MV-4-11 (cell line): ENCODE data around the gene CDK15.
A peak's percentile ranks its signal among the peaks of the same experiment; 100 is the strongest.
"Not testable (repeated sequence)": the region's sequence is repeated elsewhere in the genome, so short reads cannot be mapped to it uniquely, and the experiment has no call there.

ENCODE experiments used
- DNase-seq: peaks from one replicate; lab custom pipeline; 2025; lab: John Stamatoyannopoulos, UW

Gene CDK15

DNA sequence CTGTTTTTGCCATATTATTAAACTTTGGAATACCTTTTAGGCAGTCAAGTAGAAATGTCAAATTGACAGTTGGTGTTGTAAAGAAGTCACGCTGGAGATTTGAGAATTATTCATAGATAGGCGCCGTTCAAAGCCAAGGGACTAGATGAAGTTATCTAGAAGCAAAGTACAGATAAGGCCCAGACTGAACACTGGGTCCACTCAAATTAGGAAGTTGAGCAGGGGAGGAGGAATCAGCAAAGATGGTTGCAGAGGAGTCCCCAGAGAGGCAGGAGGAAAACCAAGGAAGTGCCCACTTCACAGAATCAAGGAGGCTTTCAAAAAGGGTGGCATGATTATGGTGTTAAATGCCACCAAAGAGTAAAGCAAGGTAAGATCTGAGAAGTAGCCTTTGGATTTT, 16.0 kb upstream of the CDK15 start:
- DNase-seq = peak; percentile 3

DNA sequence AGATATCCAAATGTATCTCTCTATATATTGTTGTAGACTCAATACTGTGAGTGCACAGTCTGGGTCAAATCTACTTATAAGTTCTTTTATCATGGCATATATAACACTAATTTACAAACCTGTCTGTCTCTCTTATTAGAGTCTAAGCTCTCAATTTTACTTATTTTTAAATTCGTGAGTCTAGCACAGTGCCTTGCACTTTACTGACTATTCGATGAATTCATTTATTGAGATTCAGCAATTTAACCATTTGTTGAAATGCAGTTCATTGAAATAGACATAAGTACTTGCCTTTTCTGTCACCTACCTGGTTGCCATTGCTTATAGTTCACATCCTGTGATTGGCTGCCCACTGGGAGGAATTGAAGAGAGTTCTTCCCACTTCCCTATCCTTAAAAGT, 15.3 kb upstream of the CDK15 start:
- no peak for DNase-seq

DNA sequence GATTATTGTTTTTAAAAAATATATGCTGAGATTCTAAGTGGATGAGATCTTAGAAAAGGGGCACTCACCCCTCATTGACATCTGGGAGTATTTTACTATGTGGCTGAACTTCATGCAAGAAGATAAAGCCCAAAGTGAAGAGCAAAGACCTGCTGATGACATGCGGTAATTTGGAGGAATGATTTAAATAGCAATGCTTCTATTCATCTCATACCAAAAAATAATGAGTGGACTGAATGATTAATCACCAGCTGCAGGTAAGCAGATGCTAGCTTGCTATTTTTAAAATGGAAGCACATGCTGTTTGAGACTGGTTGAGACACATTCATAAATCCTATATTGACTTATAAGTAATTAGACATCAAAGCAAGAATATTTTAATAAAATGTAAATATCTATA, 12.7 kb upstream of the CDK15 start:
- no peak for DNase-seq

DNA sequence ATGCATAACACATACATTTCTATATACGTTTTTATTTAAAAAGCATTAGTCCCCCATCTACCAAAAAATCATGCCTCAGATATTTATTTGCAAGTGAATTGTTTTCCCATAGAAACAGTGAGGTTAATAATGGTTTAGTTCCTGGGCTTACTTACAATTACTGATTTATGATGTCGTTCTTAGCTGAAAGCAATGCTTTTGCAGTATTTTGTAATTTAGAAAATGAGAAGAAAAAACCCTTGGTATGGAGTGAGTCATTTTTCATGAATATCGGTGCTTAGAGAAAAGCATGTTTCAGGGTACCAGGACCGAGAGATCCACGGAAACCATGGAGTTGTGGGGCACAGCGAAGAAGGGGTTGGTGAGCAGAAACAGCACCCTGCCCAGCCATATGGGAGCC, 12.0 kb upstream of the CDK15 start:
- DNase-seq = no peak

DNA sequence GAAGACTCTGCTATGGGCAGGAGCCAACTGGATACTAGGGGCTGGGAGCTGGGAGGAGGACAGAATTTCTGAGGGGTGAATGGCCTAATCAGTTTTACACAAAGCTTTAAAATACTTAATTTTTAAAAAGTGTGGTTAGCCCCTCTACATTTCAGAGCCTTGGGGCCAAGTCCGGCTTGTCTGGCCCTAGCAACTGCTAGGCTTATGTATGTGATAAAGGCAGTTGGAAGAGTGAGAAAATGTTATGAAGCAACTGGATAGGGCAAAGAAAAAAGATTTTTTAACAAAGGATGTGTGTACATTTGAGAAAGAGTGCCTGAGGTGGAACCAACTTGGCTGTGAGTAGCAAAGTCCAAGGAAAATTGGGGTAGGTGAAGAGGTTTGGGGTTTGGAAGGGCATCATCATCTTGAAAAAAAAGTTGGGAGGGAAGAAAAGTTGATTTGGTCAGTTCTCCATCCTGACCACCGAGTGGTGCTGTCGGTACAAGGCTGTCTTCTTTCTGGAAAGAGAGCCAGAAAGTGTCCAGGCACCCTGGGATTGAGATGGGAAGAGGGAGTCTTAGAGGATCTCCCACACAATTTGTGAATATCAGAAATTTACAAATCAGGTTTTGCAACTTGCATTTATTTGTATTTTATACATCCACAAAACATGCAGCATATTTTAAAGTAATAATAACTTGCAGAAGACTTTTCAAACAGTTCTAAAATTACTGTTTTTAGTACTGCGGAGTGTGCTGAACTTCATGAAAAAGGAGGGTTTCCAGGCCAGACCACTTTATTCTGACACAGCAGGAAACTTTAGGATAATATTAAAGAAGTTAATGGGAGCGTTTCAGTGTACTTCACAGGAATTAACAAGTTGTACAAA, 10.5 kb upstream of the CDK15 start:
- DNase-seq = no peak

DNA sequence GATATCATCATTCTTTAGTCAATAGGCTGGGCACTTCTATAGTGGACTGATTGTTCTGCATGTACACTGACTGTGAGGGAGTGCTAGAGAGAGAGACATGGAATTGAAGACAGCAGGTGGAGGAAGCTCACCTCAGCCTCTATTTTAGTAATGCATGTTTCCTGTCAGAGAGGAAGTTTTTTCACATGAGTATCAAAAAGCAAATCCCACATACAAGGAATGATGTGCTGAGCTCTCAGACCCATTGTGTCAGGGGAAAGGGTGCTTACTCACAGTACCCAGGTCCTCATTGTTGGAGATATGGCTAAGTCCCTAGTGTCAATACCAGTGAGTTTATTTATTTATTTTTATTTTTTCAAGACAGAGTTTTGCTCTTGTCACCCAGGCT, 9.9 kb upstream of the CDK15 start:
- DNase-seq = no peak

DNA sequence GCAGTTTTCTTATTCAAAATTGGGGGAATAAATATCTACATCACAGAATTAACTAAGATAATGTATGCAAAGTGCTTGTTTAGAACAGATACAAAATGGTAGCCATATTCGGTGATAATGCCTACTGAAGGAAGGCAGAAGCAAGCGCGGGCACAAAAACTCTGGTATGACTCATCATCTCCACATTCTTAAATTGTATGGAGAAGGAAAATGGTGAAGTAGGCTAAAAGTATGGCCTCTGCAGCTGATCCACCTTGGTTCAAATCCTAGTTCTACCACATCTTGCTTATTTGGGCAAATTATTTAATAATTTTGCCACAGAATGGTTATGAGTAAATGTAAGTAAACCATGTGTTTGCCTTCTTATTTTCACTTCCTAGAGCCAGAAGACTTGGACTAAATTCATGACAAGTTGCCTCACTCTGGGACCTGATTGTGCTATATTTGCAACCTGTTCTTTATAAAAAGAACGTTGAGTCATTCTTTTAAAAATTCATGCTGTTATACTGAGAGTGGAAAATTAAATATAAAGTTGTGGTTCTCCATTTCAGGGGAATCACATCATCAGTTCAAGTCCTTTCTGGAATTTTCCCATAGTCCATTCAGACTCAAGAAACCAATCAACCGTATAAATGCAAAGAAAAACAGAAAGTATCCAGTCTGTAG, 9.0 kb upstream of the CDK15 start:
- peak; percentile 51 for DNase-seq

DNA sequence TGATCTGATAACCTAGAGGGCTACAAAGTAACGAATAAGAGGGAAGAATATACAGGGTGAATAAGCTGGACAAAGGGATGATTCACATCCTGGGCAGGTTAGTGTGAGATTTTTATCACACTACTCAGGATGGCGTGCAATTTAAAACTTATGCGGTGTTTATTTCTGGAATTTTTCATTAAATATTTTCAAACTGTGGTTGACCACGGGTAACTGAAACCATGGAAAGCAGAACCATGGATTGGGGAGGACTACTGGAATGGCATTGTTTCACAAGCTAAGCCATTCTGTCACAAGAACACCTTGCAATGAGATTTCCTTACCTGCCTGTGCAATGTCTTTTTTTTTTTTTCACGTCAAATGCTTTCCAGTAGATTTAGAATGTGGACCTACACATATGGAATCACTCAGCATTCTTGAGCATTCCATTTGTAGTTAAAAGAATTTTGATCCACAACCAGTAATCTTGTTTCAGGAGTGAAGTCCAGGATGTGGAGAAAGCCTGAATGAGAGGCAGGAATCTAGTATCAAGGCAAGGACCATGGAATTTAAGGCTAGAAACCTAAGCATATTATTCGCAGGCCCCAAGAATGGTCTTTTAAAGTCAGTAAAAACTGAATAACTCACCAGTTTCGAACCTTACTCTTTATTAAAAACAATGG, 8.0 kb upstream of the CDK15 start:
- DNase-seq = peak; percentile 1

DNA sequence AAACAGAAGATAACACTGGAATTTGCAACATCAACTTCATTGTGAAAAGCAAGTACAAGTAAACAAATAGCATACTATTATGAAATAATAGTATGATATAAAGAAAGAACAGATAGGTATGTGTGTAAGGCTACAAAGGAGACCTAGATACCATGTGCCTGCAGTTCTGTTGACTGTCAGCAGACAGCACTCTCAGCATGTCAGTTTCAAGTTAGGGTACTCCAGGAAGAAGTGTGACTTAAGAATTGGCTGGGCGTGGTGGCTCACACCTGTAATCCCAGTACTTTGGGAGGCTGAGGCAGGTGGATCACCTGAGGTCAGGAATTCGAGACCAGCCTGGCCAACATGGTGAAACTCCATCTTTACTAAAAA, 7.4 kb upstream of the CDK15 start:
- DNase-seq = not testable (repeated sequence)

DNA sequence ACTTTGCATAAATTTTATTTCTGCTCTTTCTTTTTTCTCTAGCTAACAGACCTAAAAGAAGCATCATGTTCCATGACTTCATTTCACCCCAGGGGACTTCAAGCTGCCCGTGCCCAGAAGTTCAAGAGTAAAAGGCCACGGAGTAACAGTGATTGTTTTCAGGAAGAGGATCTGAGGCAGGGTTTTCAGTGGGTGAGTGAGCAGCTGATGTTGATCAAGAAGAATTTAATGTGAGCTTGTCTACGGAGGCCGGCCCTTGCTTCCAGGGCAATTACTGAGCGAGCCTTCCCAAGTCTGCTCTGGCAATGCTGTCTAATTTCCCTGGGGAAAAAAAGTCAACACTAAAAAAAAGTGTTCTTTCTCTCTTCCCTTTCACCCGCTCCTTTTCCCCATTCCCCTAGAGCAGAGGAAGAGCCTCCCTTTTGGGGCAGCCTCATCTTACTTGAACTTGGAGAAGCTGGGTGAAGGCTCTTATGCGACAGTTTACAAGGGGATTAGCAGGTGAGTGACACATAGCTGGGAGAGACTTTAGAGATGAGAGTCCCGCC, 1.2 kb downstream of the CDK15 start:
- DNase-seq = no peak

DNA sequence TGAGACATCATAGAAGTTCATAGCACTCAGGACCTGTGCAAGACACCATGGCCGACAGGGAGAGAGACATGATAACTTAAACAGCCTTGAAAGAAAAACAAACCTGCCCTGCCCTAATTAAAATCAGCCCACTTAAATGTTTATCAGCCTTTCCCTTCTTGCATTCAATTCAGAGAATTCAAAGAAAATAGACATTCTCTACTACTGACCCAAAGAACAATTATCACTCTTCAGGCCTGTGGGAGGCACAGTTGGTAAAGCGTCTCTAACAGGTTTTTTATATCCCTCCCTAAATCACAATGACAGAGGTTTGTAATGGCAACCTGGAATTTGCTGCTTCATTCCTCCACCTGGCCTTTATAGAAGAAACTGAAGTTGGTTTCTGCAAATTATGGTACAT, 1.7 kb downstream of the CDK15 start:
- DNase-seq = no peak

DNA sequence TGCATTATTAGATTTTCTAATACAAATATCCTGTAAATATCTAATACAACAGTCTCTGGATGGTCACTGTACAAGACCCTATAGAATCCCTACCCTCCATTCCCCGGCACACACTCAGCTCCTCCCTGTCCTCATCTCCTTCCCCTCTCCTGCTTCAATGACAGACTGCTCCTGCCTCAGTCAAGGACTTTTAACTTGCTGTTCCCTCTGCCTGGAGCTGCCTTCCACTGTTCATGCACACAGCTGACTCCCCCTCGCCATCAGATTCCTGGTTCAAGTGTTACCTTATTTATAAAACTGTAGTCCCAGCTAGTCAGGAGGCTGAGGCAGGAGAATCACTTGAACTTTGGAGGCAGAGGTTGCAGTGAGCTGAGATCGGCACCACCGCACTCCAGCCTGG, 3.3 kb downstream of the CDK15 start:
- DNase-seq = no peak

DNA sequence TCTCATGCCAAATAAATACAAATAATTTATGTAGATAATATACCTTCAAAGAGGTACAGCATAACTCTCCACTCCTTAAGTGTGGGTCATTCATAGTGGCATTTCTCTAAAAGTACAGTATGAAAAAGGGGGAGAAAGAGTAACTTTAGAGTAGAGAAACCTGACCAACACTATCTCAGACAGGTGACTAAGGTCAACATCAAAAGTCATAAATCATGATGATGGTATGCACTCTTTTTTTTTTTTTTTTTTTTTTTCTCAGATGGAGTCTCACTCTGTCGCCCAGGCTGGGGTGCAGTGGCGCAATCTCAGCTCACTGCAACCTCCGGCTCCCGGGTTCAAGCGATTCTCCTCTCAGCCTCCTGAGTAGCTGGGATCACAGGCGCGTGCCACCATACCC, 4.3 kb downstream of the CDK15 start:
- not testable (repeated sequence) for DNase-seq

DNA sequence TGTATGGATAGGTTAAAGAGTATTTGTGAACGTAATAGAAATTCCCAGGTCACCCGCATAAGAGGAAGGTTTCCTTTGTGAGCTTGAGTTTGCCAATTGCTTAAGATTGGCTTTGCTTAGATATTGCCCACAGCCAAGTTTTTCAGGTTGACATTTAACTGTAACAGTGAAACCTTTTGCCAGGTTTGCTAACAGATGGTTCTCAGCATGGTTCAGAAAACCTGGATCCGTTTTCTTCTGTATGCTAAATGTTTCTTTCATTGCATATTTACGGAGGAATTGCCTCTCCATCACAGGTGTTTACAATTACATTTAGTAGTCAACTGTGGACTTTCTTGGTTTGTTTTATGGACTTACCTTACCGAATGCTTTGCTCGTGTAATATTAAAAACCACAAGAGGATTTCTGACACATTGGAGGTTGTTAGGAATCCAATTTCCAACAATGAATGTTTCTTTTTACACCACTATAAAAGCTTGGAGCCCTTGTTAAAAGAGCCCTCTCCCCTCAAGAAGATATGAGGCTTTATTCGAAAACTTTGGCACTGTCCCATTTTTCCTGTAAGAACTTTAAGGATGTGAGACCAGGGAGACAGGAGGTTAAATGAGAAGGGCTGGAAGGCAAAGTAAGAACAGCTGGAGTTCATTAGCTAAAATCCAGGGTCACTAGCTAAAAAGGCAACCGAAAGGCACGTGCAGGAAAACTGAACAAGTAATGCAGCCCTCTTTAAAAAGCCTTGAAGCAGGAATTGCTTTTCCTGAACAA, 7.8 kb downstream of the CDK15 start:
- DNase-seq = no peak

DNA sequence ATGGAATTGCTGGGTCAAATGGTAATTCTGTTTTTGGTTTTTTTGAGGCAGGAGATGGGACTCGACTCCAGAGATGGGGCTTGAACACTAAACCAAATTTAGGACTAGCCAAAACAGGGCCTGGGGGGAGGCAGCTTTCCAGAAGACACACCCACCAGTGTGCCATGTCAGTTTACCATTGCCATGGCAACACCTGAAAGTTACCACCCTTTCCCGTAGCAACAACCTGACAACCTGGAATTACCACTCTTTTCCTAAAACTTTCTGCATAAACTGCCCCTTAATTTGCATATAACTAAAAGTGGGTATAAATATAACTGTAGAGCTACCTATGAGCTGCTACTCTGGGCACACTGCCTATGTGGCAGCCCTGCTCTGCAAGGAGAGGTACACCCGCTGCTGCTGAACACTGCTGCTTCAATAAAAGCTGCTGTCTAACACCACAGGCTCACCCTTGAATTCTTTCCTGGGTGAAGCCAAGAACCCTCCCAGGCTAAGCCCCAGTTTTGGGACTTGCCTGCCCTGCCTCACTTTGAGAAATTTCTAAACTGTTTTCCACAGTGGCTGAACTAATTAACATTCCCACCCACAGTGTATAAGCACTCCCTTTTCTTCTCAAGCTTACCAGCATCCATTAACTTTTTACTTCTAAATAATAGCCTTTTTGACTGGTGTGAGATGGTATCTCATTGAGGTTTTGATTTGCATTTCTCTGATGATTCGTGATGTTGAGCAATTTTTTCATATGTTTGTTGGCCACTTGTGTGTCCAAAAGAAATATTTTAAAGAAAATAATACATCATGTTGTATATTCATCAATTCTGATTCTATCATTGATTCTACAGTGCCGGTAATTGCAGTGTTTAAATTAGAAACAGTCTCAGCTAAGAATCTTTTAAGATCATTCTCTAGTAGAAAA, 10.6 kb downstream of the CDK15 start:
- DNase-seq = no peak

DNA sequence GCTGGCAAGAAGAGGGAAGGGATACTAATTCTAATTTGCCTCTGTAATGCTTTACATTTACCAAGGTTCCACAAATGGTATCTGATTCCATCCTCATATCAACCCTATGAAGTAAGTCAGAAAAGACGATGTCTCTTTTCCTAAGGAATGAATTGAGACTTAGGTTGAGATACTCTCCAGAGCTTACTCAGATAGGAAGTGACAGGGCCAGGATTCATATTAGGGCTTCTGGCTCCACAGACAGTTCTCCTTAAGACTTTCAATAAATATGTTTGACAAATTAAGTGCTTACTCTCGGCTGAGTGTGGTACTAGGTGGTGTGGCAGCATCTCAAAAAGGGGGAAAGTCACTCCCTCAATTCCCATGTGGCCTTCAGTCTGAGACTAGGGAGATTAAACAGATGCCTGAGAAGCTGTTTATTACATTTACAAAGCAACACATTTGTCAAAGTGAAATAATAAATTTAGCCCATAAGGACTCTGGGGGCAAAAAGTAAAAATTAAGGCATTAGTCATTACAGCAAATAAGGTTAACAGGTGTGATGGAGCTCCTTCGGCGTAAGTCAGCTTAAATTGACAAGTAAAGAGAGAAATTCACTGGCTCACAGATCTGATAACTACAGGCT, 14.2 kb downstream of the CDK15 start:
- no peak for DNase-seq

DNA sequence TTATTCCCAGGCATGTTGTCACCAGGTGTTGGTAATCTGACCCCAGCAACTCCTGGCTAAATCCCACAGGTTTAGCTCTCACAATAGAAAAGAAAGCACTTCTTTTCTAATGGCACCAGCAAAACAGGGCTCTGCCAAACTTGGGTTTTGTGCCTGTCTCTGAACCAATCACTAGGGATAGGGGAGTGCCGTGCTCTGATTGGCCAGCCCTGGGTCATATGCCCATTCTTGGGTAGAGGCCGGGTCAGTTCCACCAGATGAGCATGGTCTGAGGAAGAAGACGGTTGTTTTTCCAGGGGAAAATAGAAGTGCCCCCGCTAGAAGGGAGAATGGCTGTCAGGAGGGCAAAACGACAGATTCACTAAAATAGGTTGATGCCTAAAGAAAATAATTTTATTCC, 14.7 kb downstream of the CDK15 start:
- DNase-seq = no peak

DNA sequence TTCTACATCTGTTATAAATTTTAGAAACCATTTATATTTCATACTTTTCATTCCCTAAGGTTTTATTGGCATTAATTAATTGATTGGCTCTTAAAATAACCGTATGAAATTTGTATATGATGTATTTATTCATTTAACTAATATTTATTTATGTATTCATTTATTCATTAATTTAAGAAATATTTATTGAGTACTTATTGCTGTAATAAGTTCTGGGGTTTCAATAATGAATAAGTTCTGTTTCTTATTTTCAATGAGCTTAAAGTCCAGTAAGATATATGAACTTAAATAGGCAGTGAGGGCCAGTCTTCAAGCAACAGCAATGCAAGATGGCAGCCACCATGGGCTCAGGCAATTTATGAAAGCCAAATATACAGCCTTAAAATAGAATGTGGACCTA, 17.9 kb downstream of the CDK15 start:
- no peak for DNase-seq

DNA sequence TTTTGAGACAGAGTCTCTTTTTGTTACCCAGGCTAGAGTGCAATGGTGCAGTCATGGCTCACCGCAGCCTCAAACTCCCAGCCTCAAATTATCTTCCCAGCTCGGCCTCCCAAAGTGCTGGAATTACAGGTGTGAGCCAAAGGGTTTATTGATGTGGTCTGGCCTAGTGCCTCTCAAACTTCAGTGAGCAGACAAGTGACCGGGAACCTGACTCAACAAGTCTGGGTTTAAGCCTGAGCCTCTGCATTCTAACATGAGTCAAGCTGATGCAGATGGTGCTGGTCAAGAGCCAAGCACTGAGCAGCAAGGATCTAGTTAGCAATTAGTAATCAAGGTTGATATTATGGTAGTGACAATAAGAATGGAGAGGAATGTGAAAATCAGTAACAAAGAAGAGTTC, 21.3 kb downstream of the CDK15 start:
- no peak for DNase-seq

DNA sequence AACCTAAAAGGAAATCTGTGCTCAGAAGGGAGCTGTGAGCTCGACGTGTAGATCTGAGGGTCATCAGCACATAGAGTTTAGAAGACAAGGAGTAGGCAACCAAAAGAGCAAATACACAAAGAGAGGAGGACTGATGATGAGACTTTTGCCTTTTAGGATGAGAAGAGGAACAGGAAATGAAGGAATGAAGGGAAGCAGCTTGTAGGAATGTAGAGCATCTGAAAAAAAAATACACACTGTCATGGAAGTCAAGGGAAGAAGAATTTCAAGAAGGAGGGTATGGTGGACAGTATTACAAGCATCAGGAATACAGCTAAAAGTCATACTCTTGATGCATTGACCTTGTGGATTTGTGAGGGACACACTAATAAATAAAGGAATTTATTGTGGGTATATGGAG, 21.9 kb downstream of the CDK15 start:
- no peak for DNase-seq

DNA sequence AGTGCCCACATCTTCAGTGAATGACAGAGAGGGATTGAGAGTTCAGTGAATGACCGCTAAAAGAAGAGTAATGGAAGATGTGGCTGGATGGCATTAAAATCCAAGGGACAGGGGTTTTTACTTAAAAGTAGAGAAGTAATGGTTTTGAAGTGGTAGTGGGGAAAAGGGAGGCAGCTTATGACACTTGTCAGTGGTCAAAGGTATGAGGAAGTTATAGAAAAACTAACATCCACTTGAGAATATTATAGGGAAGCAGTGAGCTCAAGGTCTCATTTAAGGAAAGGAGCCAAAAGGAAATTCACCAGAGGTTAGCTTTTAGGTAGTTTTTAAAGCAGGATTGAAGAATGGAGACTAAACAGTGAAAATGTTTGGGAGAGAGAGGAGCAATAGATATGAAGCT, 24.3 kb downstream of the CDK15 start:
- peak; percentile 69 for DNase-seq
